M059J (cell line): ENCODE data around the gene LAMB3. TPM values are rescaled to one million over a fixed set of nuclear protein-coding genes. Genes with fewer than 3 reads are reported as not detected.

ENCODE experiments used
- DNase-seq: peaks from one replicate; pipeline ENCODE4 v3.0.0-alpha.2; 2012; ENCODE audit warnings: low read depth
- total RNA-seq: library from RNA; depleted of rRNA; stranded (reverse); fragments of >200 nt; shearing (Covaris generic); gene quantifications from 2 replicates; pipeline ENCODE4 v1.2.3, GENCODE V29; 2014

LAMB3 gene
- total RNA-seq, 1 experiment from 2014 or later, result 62.2 TPM

DNA sequence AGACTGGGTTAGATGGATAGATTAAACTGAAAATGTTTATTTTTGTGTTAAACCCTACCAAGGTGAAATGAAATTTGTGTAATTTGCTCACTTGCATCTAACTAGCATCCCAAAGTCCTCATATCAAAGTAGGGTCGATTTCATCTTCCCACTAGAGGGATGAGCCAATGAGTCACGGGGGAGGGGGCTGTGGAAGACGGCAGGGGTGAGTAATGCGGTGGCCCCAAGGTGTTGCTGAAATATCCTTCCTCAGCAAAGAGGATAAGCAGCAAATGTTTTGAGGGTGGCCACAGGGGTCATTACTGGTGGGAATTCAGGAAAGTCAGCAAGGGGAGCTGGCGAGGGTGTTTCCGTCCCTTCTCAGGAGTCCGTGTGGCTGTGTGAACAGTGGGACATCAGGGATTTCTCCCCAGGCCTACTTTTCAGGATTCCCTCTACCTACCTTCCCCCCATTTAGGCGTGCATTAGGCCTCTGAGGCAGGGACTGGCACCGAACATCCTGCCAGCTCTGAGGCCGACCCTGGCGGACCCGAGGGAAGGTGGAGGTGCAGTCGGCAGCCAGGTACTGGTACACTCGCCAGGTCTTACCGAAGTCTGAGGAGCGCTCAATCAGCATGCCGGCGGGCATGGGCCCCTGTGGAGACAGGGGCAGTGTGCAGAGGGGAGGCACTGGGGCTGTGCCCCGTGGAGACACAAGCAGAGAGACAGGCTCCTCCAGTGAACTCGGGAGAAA is 18.1 kb downstream of the LAMB3 start:
- DNase-seq, result peak; percentile 53

DNA sequence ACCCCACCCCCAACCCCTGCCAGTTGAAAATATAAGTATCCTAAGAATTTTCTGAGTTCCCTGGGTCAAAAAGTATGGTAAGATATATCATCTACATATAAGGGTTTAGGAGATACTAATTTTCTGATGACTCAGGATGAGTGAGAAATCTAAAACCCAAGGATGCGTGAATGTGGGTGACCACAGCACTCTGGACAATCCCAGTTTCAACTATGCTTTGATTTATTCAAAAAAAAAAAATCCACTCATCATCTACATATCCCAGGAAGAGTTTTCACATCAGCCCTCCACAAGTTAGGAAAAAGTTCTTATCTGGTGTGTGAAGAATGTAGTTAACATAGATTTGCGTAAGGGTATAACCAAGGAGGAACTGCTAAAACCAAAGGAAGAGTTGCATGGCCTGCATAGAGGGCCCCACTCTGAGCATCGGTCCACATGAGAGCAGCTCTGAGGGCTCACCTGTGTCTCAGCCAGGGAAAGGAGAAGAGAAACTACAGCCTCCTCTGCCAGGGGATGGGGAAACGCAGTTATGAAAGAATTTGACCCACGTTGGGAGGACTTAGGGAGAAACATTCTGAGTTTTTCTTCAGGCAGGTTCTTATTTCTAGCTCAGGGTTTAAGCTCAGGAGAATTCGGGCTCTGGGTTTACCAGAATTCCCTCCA is 18.8 kb downstream of the LAMB3 start:
- peak; percentile 85 for DNase-seq

DNA sequence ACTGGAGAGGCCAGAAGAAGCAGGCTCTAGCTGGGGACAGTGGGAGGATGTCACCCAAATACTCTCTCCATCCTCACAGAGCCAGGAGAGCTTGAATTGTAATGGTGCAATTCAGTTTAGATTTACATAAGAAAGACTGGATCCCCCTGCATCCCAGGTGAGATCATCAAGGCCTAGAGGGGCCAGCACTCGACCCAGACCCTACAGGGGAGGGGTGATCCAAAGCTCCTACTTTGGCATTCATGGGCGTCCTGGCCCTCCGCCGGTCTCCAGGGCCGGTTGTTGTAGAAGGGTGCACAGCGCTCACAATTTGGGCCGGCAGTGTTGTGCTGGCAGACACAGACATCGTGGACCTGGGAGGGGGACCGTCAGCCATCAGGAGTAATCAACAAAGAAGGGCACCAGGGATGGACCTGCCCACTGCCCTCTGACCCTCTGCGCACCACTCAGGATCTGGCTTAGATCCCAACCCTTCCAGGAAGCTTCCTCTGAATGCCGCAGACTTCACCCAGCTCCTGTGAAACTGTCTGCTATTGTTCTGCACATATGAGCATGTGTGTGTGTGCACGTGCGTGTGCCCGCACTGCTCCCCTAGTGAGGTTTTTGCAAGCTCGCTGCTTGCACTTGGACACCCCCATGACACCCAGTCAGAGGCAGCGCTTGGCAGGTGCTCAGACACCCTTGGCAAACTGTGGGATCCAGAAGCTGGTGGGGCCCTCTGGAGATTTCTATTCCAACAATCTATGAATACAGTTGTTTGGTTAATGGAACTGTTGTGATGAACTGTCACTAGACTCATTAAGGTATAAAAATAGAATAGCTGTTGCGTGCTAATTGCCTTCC is 21.6 kb downstream of the LAMB3 start:
- no peak for DNase-seq

DNA sequence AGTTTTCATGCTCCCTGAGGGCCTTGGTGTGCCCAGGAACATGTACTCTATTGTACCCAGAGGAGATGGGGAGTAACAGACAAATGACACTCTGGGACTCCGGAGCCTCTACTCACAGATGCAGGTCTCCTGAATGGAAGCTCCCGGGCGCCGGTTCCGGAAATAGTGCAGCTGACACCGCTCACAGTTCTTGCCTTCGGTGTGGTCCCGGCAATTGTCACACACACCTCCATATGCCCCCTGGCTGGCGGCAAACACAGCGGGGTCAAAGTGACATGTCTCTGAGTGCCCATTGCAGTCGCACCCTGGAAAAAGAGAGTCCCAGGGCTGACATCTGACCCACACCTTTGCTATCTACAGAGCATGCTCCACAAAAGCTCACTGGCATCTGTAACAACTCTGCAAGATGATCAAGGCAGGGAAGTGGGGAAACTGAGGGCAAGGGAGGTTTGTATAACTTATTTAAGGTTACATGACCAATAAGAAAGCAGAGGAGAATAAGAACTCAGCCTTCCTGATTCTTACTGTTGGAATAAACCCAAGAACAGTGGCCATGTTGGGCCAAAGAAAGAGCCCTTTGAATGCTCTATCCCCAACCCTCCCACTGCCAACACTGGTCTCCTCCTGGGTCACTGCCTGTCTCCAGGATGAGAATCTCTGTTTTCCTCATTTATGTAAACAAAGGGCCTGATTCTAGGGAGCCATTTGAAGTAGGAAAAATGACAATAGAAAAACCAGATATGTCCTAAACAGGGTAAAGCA is 22.4 kb downstream of the LAMB3 start:
- no peak for DNase-seq

DNA sequence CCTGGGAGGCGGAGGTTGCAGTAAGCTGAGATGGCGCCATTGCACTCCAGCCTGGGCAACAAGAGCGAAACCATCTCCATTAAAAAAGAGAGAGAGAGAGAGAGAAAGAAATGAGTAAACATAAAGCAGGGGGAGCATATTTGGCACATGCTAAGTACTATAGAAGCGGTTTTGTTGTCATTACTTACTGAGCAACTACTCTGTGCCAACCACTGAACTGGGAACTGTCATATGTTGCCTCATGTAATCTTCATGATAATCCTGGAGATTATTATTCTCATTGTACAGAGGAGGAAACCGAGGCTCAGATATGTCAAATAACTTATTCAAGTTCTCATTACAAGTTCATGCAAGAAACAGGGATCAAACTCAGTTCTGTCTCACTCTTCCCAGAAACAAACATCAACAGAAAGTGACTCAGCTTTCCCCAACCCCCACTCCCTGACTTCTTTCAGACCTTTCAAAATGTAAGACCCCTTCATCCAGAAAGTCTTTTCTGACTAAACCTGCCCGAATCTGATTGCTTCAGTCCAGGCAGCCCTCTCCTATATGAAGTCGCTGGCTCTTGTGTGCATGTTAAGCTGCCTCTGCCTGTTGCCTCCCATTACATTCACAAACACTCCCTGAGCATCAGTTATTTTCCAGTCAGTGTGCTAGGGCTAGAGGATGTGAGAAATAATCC is 23.5 kb downstream of the LAMB3 start:
- no peak for DNase-seq

DNA sequence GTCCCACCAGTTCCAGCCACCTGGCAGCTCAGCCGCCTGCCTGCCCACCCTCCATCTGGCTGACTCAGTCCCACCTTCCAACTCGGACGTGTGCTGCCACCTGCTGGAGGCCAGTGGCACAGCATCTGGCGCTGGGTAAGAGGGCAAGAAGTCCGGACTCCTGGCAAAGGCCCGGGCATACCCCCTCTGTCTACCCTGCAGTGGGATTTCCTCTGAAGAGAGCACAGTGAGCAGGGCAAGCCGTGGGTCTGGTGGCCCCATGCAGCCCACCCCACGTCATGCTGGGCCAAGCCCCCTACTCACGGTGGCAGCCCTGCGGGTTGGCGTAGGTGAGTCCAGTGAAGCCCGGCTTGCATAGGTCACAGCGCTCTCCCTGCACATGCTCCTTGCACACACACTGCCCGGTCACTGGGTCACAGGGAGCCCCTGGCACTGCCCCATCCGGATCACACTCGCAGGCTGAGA is 24.5 kb downstream of the LAMB3 start:
- DNase-seq, result peak; percentile 69

DNA sequence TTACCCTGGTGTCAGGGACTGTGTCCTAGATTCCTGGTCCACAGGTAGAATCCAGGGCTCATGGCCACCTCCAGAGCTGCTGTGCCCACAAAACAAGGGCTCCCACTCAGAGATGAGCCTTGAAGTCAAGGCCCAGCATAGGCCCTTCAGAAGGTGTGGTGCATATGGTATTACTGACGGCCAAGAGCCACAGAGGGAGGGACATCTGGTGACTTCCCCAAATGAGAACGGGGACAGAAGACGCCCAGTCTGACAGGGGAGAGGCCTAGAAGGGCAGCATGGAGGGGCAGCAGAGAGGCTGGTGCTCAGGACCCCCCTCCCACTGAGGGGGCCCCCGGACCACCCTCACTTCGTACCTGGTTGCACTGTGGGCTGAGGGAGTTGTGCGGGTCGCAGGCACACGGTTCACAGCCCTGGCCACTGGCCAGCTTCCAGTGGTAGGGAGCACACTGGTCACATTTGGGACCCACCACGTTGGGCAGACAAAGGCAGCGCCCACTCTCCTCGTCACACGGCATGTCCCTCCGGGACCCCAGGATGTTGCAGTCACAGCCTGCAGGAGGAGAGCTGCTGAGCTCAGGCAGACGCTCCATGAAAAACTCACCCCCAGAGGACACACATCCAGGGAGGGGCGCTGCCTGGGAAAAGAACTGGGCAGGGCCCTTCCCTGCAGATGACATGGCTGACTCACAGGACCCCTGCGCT is 25.0 kb downstream of the LAMB3 start:
- no peak for DNase-seq

DNA sequence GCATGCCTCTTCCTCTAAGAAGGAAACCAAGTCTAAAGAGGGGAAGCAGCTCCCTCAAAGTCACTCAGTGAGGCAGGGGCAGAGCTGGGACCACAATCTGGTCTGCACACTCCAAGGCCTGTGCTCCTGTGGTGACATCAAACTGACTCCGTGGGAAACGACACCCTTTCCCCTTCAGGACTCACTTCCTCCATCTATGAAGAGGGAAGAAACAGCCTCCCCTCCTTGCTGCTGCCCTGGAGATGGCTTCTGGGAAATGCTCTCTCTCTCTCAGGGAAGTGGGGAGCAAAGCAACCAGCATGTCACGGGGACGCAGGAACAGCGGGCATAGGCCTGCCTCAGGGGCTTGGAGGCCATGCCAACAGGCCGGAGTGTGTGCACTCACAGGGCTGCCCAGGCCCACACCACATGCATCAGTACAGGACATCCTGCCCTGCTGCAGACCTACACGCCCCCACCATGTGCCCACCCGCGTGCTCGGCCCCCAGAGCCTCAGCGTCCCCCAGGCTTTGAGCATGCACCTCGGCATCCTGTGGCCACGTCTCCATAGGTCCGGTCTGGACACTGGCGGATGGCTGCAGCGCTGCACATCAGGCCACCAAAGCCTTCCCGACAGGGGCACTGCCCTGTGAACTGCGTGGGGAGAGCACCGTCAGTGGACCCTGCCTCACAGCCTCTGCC is 25.7 kb downstream of the LAMB3 start:
- no peak for DNase-seq

DNA sequence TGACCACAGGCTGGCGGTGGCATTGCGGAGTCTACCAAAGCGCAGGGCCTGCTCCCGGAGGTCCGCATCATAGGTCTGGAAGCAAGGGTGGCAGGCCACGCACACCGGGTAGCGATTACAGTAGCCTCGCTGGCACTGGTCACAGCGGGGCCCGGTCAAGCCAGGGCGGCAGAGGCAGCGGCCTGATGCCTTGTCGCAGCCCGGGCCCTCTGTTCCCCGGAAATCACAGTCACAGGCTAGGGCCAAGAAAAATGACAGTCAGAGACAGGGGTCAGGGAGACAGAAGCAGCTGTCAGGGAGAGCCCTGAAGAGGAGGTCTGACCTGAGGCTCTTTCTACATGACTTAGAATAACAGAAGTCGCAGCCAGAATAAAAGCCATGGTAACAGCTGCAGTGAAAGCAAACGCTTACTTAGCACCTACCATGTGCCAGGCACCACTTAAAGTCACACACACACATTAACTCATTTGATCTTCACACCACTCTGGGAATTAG is 26.4 kb downstream of the LAMB3 start:
- DNase-seq, result no peak

DNA sequence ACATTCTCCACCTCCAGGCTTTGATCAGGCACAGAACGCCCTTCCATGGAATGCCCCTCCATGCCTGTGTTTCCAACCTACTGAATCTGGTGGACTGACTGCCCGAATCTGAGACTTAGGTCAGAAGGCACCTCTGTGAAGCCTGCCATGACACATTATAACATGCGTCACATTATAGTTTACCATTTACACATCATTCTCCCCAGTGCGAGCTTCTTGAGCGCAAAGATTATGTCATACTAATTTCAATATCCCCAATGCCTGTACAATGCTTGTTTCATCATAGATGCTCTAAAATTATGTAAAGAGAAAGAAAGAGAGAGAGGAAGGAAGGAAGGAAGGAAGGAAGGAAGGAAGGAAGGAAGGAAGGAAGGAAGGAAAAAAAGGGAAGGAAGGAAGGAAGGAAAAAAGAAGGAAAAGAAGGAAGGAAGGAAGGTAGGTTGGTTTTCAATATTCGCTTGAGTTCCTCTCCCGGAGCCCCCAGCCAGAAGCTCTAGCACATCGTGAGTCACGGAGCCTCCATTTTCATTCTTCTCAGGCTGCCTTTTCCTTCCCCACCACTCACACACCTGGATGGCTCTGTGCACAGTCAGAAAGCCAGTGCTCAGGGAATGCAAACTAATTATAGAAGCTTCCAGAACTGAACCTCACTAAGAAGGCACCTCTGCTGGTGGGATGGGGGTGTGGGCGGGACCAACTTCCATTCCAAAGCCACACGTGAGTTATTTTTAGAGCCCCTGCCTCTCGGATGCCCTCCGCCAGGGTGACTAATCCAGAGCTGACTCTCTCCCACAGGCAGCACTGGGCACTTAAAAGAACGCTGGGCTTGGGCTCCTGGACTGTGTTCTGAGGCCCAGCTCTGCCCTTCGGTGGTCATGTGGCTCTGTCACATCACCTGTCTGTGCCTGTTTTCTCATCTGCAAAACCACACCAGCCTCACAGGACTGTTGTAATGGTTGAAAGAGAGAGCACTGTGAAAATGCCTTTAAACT is 27.4 kb downstream of the LAMB3 start:
- peak; percentile 78 for DNase-seq

DNA sequence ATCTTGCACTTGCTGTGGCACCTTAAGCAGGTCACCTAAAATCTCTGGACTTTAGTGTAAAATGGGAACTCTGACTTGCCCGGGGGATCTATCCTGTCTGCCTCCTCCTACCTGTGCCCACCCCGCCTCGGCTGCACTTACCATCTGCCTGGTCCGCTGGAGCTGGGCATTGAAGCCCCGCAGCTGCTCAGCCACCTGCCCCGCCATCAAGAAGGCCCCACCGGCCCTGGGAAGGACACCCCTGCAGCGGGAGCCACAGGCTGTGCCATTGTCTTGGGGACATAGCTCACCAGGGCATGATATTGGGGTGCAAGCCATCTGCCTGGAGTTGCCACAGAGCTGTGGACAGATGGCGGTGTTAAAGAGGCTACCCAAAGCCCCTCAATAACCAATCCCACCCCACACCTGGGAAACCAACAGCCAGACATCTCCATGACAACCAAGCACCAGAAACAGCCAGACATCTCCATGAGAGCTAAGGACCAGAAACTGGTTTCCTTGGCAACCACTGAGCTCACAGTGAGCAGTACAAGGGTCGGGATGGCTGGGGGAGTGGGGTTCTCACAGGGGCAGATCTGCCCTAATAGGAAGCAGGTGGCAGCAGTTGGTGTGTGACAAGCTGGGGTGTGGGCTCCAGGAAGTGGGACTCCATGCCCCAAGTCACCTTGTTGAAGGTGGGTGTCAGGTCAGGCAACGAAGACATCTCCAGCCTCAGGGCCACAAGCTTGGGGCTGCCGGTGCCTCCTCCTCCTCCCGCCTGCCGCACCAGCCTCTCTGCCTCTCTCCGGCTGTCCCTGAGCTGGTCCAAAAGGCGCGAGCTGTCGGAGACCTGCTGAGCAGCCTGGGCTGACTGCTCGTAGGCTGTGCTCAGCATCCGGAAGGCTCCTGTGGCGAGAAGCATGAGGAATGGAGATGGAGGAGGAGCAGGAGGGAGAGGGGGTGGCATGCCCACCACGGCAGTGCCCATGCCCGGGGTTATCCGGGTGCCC is 29.1 kb downstream of the LAMB3 start:
- no peak for DNase-seq

DNA sequence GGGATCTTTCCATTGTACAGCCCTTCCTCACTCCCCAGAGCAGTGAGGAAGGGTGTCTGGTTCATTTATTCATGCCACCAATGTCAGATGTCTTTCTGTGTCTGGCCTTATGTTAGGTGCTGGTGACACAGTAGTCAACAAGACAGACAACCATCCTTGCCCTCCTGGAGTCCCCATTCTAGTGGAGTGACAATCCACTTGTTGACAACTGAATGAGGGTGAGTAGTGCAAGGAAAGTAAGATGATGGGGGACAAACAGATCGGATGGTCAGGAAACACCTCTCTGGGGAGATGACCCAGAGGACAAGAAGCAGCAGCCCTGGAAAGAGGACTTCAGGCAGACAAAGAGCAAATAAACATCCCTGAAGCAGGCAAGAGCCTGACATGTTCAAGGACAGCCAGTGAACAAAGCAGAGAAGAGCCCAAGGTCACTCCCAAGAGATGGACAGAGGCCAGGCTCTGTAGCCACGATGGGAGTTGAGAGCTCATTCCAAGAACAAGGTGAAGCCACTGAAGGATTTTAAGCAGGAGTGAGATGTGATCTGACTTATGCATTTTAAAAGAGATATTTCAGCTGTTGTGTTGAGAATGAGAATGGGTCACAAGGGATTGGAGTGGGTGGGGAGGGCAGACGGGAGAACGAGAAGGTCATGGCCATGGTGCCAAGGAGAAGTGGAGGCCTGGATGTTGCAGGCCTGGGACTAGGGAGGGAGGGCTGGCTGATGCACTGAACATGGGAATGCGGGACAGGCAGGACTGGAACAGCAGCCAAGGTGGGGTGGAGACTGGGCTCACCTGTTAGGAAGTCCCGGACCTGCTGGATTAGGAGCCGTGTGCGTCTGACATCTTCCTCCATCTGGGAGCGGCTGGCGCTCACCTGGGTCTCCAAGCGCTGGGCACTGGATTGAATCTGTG is 30.2 kb downstream of the LAMB3 start:
- DNase-seq, result no peak

DNA sequence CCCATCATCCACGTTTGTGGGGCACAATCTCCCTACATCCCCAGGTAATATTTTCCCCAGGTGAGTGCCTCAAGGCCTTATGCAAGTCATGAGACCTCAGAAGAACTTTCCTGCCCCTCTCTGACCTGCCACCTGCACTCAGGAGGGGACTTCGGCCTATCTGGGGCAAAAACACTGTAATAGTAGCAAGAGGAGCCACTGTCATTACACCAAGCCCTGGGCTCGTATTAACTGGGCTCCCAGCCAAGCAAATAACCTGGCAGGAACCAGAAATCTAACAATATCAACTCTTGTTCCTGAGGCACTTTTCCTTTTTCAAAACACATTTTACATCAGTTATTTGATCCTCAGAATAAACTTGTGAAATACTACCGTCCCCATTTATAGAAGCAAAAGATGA is 30.9 kb downstream of the LAMB3 start:
- no peak for DNase-seq

DNA sequence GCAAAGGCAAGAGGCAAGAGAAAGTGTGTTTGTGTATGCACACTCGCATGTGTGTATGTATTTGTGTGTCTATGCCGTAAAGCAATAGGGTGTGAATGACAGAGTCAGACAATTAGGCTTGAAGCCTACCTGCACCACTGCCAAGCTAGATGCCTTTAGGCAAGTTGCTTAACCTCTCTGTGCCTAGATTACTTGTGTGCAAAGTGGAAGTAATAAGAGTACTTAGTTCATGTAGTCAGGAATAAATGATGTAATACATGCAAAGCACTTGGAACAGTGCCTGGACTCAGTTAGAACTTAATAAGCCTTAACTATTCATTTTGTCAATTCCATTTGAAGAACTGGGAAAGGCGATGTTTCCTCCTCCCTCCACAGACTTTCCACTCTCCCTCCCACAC is 31.7 kb downstream of the LAMB3 start:
- DNase-seq, result no peak

DNA sequence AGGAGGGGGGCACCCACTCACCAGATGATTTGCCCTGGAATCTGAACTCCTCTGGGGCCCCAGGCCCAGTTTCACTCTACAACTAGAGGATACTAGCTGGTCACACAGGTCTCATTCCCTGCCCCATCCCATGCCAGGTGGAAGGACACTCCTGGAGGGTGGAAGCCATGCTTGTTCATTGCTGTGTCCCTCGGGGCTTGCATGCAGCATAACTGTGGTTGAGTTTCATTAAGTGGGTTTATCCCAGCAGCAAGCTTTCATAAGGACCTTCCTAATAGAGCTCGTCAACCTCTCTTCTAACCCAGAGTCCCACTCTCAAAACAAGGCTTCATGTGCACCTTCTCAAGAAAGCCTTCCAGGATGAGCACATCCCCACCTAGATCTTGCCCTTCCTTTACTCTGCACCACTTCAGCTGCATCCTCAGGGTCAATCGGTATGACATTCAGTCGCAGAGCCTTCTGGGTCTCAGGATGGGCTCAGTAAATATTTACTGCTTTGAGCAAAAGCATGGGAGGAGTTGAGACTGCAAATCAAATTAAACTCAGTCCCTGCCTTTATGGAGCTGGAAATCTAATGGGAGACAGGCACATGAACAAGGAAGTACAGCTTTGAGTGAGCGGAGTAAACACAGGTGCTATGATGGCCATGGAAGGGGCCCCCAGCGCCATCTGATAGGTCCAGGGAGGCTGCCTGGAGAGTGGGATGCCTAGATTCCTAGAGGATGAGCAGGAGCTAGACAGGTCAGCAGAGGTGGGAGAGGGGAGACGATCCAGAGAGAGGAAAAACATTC is 32.3 kb downstream of the LAMB3 start:
- no peak for DNase-seq
